Activated T-cell treated with anti-CD3 and anti-CD28 coated beads for 4 hours (primary cell): ENCODE results near the gene DISP1.
"Not testable (repeated sequence)": the region's sequence is repeated elsewhere in the genome, so short reads cannot be mapped to it uniquely, and the experiment has no call there.

Source experiments
- DNase-seq: peaks from one replicate; pipeline ENCODE4 v3.0.0-alpha.2; 2020

DISP1 gene

DNA sequence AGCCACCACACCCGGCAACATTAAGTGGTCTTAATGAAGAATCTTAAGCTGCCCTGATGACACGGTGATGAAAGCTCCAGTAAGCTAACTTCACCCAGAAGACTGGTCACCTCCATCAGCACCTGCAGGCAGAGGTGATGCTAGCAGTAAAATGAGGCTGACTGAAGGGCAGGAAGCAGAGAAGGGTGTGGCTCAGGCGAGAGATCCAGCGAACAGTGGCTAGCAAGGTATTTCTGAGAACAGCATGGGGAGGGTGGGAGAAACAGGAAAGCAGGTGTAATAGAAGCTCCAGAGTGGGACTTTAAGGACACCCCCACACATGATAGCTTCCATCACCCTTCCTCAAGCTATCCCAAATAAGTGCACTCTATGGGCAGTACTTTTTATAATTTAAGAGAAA is 15.9 kb upstream of the DISP1 start:
- no peak for DNase-seq

DNA sequence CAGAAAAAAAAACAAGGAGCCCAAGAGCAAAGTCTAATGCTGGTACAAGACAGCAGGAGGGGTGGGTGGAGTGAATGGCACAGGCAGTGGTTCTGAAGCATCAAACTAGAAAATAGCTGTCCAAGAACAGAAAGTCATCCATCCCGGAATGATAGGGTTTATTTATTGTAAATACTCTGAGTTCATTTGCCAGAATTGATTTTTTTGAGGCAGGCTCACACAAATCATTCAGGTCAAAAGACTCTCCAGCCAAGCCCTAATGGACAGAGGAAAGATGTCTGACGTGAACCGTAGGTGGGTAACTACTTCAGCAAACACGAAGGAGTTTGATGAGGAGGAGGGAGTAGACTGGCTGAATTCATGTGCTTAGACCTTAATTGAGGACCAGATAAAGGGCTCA is 13.8 kb upstream of the DISP1 start:
- no peak for DNase-seq

DNA sequence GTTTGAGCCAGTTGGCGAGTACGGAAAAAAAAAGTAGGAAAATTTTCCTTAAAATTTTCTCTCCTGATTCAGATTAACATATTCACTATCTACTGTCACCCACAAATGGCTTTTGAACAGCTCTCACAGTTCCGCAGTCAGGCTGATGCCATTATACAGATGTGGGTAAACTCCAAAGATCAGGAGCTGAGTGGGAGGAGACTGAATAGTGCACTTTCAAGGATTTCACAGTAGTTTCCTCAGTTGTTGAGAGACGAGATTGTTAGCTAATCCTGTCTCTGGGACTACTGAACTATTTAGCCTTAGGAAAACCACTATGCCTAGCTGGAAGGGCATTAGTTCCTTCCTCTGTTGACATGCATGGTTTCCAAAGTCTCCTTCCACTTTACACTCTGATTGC is 3.2 kb upstream of the DISP1 start:
- no peak for DNase-seq

GRCh38 chr1:222813866-222814535 is 838 bp upstream of the DISP1 start:
- DNase-seq, result no peak

DNA sequence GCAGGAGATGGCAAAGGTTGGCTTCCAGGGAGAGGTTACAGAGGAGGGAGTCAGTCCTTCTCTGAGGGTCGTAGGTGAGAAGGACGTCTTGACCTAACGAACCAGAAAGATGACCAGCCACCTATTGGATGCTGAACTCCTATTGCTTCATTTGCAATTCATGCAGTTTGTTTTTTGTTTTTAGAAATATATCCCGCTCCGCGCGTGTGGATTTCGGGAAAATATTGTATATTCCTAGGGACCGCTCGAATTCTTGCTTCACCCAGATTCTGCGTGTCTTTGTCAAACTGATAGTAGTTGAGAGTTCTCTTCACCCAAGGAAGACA is 564 bp downstream of the DISP1 start:
- DNase-seq, result no peak

GRCh38 chr1:222817529-222817928 is 2.7 kb downstream of the DISP1 start:
- no peak for DNase-seq

DNA sequence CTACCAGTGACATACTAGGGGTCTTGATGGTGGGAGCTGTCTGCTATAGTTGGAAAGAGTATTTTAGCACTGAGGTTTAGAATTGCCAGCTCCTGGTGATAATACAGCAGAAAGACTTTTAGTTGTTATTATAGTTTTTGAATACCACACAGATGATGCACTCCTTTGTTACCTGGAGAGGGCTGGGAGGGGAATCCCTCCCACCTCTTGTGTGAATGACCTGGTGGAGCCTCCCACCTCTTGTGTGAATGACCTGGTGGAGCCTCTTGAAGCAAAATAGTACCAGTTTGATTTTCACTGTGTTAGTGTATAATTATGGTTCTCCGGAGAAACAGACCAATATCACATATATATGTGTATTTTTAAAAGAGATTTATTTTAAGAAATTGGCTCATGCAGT is 3.3 kb downstream of the DISP1 start:
- no peak for DNase-seq

DNA sequence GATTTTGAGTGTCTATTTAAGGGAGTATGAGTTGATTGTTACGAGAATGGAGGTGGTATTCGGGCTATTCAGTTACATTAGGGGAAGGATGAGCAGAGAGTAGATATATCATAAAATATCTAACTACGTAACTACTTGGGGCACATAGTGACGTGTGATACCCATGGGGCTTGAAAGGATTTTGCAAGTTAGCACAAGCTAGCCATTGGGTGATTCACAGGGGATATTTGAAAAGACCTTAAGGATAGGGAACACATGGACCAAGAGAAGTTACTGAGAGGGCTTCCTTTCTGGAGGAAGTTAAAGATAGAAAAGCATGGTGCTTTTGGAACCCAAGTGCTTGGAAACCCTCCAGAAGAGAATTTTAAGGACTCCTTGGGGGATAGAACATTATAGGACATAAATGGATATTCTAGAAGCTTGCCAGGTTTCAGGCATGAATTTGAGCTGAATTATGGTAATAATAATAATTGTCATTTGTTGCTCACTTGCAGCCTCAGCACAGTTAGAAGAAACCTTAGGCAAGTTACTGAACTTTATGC is 5.4 kb downstream of the DISP1 start:
- DNase-seq, result no peak

- DNase-seq, result no peak
Observed at GRCh38 chr1:222821239-222821638, 6.4 kb downstream of the DISP1 start.

DNA sequence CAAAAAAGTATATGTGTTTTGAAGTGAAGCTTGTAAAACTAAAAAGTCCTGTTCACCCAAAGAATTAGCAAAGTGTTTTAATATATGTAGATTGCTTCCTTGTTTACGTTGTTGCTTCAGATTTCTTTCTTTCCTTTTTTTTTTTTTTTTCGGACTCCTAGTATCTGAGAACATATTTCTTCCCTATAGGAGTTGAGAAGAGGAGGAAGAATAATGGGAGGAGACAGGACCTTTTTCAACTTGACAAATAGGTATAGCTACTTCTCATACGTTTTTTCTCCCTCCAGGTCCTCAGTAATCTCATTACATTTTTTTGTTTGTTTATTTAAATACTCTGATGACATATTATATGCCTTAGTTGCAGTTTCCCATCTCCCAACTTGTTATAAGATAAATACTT is 8.9 kb downstream of the DISP1 start:
- no peak for DNase-seq

DNA sequence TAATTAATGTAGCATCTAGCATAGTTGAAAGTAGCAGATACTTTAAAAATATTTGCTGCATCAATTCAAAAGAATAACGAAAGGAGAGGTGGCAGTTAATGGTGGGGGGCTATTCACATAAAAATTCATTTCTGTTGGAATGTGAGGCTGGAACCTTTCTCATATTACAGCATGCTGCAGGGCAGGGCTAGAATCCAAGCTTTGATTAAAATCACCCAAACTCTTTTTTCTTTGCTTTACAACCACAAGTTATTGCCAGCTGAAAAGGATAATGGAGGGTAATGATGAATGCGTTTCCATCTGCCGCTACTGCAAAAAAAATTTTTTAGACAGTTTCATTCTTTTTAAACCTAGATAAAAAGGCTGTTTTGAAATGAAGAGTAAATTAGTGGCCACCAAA is 9.8 kb downstream of the DISP1 start:
- no peak for DNase-seq

- no peak for DNase-seq
Observed at GRCh38 chr1:222828939-222829338, 14.1 kb downstream of the DISP1 start.

DNA sequence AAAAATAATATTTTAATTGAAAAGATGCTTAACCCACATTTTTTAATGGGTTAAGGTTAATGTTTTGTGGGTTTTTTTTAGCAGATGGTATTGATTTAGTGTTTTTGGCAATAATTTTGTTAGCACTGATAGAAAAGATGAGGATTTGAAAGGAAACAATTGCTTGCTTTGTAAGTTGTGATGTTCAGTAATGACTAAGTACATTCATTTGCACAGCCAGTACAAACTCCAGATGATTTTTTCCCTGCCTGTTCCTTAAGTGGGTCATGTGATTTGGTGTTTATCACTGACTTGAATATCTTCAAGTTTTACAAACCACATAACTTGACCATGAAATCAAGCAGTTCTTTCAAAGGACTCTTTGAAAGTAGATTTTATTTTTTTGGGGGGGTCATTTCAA is 15.0 kb downstream of the DISP1 start:
- DNase-seq, result no peak

- no peak for DNase-seq
Observed at GRCh38 chr1:222833356-222833876, 18.6 kb downstream of the DISP1 start.

- DNase-seq, result no peak
Observed at GRCh38 chr1:222843469-222844410, 28.9 kb downstream of the DISP1 start.

GRCh38 chr1:222844411-222844779 is 29.6 kb downstream of the DISP1 start:
- no peak for DNase-seq

DNA sequence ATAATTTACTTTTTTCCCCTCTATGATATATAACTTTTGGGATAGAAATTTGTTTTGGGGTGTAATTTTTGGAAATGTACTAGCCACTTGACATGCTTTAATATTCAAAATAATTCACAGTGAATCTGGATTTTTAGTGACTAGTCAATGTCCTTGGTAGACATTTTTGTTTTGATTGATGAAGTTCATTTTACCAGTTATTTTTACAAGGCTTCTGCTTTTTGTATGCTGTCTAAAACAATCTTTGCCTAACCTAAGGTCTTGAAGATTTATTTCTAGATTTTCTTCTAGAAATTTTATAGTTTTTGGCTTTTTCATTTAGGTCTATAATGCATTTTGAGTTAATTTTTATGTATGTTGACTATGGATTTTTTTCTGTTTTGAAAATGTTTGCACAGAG is 30.9 kb downstream of the DISP1 start:
- no peak for DNase-seq

DNA sequence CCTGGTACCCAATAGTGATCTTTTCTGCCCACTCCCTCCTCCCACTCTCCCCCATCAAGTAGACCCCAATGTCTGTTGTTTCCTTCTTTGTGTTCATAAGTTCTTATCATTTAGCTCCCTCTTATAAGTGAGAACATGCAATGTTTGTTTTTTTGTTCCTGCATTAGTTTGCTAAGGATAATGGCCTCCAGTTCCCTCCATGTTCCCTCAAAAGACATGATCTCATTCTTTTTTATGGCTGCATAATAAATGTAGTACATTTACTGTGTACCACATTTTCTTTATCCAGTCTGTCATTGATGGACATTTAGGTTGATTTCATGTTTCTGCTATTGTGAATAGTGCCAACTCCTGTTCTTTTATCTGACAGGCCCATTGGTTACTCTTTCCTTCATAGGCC is 35.7 kb downstream of the DISP1 start:
- DNase-seq, result not testable (repeated sequence)

DNA sequence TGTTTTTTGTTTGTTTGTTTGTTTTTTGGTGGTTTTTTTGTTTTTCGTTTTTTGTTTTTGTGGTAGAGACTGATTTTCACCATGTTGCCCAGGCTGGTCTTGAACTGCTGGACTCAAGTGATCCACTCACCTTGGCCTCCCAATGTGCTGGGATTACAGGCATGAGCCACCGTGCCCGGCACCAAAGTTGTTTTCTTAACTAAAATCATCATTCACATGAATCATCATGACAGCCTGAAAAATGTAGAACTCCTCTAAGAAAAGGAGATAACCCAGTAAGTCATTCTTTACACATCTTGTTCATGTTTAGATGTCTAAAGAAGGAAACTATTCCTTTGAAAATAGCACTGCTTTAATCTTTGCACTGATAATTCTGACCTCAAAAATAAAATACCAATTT is 37.5 kb downstream of the DISP1 start:
- no peak for DNase-seq

DNA sequence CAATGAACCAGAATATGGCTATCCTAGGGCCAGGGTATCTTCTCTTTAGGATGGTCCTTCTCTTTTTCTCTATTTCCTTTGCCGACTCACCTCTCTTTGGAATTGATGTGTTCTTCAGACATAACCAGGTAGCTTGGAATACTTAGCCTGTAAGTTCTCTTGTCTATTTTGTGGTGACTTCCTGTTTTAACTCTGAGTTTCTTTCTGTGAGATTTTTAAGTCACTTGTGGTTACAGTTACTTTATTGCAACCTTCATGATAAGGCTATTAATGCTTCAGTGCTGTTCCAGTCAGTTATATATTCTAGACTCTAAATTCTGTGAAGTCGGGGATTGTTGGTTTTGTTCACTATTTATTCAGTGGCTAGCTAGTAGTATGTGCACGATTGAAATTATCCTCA is 46.2 kb downstream of the DISP1 start:
- DNase-seq, result no peak
